GM12875 (cell line): ENCODE measurements around the gene NEU2.
A peak's percentile ranks its signal among the peaks of the same experiment; 100 is the strongest.
"Not testable (repeated sequence)": the region's sequence is repeated elsewhere in the genome, so short reads cannot be mapped to it uniquely, and the experiment has no call there.

Experiments
- H3K4me3 ChIP-seq: one replicate; pipeline ENCODE4 v1.5.1; 2011; ENCODE audit warnings: low read depth, low read length, control low read depth
- CTCF ChIP-seq: IDR thresholded peaks from 2 replicates; pipeline ENCODE4 v1.5.1; 2011; ENCODE audit warnings: low read depth, mild to moderate bottlenecking, control low read depth, inconsistent platforms, low read length, moderate library complexity, borderline replicate concordance; ENCODE audit not compliant: insufficient read depth

NEU2 gene

GRCh38 chr2:233049194-233049761 is 16.8 kb downstream of the NEU2 start:
- TF ChIP-seq CTCF: peak; percentile 3; the same call in 1 of the 2 replicates
- no peak overlapping the region for H3K4me3 ChIP-seq

- no peak overlapping the region for H3K4me3 ChIP-seq
- no peak for TF ChIP-seq CTCF
Measured at GRCh38 chr2:233051241-233052149, 19.0 kb downstream of the NEU2 start.

GRCh38 chr2:233052517-233052916 is 20.0 kb downstream of the NEU2 start:
- not testable (repeated sequence) for H3K4me3 ChIP-seq

- no peak overlapping the region for H3K4me3 ChIP-seq
- peak; percentile 98 for TF ChIP-seq CTCF
Measured at GRCh38 chr2:233053928-233054784, 21.7 kb downstream of the NEU2 start.

GRCh38 chr2:233055362-233055761 is 22.9 kb downstream of the NEU2 start:
- no peak for TF ChIP-seq CTCF
- H3K4me3 ChIP-seq: no peak overlapping the region

- TF ChIP-seq CTCF: no peak
- no peak overlapping the region for H3K4me3 ChIP-seq
Measured at GRCh38 chr2:233056961-233057605, 24.6 kb downstream of the NEU2 start.
